Measurements from ENCODE around the gene MGRN1. TPM values are rescaled to one million over a fixed set of nuclear protein-coding genes. Genes with fewer than 3 reads are reported as not detected.

The MGRN1 gene
- total and polyA plus RNA-seq, 2 of the 13 experiments (the other 11 are each of a cell fraction or from before 2014, with no cell fraction given) = 11.9 to 12.6 TPM

- TF ChIP-seq HMGXB3 (CRISPR knock-in tag; IDR thresholded peaks at IDR 0.05; ENCODE audit: borderline replicate concordance) (no peak), AHDC1 (CRISPR knock-in tag; IDR thresholded peaks at IDR 0.05; ENCODE audit: borderline replicate concordance) (no peak), PRDM4 (CRISPR knock-in tag; IDR thresholded peaks at IDR 0.05; ENCODE audit: borderline replicate concordance) (no peak), HBP1 (CRISPR knock-in tag; IDR thresholded peaks at IDR 0.05; ENCODE audit: low read depth) (peak; percentile 54; the same call in 1 of the 2 replicates), ZNF670 (CRISPR knock-in tag; IDR thresholded peaks at IDR 0.05; ENCODE audit: borderline replicate concordance) (0 out of 2 replicates have a peak, but pooled peaks have one; percentile 78), ARID3A (IDR thresholded peaks at IDR 0.05; ENCODE audit: low read depth, low read length) (no peak), BHLHE40 (IDR thresholded peaks at IDR 0.05; ENCODE audit: low read length) (no peak), KAT8 (CRISPR knock-in tag; IDR thresholded peaks at IDR 0.05) (peak; percentile 94)
Observed at GRCh38 chr16:4734063-4734729, 109.6 kb downstream of the MGRN1 start, which contains the start of the genes ANKS3 and DNAAF8 (continued).

All from HepG2 (cell line).